GM18873 (cell line): ENCODE measurements around the gene ISY1.
"Not testable (repeated sequence)": the region's sequence is repeated elsewhere in the genome, so short reads cannot be mapped to it uniquely, and the experiment has no call there.

ENCODE experiments used
- ATAC-seq: cut with Tn5 transposase; IDR thresholded peaks from one replicate; pipeline ENCODE4 v1.9.1; 2021; ENCODE audit warnings: mild to moderate bottlenecking, moderate library complexity, moderate number of reproducible peaks; ENCODE audit not compliant: unreplicated experiment, low FRiP score

ISY1 gene

DNA sequence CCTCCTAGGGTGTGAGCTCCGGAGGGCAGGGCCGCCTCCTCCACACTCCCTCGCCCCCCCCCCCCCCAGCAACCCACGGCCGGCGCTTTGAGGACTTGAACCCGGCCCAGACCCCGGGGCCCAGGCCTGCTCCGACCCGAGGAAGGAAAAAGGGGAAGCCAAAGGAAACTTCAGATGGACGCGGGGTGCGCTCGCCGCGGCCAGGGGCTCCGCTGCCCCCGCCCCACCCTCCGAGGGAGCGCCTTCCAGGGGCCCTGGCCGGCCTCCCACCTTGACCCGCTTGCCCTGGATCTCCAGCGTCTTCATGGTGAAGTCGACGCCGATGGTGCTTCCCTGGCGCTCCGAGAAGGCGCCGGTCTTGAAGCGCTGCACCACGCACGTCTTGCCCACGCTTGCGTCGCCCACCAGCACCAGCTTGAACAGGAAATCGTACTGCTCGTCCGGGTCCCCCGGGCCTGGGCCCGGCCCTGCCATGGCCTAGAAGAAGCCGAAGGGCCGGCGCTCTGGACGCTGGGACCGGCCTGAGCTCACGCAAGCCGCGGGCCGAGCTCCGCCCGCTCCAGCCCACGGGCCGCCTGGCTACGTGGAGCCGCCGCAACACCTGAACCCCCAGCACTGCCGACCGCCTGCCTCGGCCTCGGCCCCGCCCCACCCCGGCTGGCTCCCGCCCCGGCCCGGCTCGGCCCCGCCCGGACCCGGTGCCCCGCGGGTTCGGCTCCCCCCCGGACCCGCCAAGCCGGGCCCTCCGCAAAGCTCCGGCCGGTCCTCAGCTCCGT is 39.7 kb downstream of the ISY1 start:
- ATAC-seq: no peak

DNA sequence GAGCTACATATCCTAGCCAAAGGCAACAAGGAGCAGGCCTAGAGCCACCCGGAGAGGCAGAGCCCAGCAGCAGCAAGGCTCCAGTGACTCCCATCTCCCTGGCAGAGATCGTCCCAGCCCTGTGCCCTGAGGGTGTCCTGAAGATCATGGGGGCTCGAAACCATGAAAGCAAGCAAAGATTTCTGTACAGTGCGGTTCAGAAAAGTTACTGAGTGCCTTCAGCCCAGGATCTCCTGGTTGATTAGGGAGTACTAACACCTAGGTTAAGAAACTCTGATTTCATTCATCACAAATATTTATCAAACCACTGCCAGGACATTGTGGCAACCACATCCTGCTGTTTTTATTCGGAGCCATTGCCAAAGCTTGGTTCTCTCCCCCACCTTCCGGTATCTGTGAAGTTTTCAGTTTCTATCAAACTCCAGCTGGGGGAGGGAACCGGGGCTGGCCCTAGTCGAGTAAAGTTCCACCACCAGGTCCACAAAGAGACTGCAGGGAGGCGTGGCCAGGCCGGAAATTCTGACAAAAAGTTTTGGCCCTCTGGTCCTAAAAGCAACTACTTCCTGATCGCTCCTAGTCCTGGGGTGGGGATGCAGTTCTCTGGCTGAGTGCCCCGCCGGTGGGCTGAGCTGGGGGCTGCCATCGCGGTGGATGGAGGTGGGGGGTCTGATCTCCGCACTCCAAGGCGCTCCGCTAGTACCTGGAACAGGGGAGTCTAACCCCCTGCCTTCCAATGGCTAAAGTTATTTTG is 40.4 kb downstream of the ISY1 start:
- ATAC-seq: peak; percentile 65

DNA sequence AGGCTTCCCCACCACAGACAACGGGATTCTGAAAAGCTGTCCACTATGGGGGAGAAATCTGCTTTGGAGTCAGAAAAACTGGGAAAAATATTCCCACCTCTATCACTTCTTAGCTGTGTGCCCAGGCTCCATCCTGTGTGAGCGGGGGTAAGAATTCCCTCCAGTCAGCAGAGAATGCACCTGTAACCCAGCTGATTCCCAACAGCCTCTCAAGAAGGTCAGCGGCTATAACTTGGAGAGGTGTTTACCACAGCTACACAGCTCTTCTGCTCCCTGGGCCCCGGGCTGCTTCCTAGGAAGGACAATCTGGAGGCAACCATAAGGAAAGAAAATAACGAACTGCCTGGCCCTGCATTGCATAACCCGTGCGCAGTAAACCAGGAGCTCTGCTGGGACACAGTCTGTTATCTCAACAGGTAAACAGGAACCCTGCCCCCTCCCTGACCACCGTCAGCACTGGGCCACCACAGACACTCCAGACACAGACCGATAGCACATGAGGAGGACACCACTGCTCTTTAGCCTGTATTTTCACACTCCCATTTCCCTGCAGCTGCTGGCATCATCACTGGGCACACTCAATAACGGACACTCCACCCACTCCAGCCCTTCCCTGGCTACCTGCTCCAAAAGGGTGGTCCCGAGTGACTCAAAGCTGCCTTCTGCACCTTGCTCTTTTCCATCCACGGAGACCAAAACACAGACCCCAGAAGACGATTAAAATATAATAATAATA is 41.3 kb downstream of the ISY1 start:
- ATAC-seq: no peak

DNA sequence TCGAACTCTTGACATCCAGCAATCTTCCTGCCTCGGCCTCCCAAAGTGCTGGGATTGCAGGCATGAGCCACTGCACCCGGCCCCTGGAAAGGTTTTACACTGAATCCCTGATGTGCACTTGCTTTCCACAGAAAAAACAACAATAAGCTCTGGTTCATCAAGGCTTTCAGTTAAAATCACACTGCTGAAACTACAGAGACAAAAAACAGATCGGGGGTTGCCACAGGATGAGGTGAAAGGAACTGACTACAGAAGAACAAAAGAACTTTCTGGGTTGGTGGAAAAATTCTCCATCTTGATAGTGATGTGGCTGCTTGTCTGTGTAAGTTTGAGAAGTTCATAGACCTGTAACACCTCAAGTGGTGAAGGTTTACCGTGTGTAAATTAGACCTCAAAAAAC is 42.1 kb downstream of the ISY1 start:
- ATAC-seq: no peak

DNA sequence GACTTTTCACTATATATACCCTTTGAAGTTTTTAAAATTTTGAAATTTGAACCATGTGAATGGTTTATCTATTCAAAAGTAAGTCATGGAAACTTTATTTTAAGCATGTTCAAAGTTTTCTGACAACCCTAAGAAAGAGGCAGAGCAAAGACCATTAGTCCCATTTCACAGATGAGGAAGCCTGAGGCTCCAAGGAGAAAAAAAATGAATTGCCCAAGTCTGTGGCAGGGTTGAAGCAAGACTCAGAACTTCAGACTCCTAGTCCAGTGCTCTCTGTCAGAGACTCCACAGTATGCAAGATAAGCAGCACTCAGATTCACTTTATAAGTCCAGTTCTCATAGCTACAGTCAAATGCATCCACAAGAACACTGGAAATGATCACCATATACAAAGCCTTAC is 43.7 kb downstream of the ISY1 start:
- no peak for ATAC-seq

DNA sequence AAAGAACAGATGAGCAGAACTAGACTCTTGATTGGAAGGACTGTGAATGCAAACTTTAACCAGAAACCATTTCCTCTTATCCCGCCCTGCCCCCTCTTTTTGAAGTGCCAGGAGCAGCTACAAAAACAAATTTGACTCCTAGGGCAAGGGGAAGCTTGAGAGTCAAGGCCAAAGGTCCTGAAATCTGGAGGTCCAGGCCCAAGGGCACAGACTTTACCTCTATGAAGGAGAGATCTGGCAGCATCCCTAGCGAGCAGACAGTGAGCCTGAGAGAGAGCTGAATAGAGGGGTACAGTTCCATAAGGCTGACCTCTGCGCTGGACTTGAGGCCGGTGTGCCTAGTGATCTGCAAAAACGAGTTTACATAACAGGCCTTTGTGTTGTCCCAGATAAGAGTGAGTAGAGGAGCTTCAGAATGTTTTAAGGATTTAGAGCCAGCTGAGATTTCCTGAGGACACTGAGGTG is 44.3 kb downstream of the ISY1 start:
- ATAC-seq: no peak

DNA sequence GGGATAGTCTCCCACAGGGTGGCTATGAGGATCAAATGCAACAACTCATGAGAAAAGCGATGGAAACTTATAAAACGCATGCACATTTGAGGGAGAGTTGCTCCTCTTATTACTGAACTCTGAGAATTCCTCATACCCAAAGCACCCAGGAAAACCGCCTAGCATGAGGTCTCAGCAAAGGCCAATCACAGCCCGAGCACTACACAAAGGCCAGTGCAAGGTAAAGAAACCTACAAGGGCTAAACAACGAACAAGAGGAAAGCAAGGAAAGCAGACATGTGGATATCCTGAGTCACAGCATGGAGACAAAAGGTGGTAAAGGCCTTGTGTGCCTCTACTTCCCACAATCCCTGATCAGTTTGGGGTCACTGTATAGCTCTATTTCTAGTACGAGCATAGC is 46.4 kb downstream of the ISY1 start:
- no peak for ATAC-seq

DNA sequence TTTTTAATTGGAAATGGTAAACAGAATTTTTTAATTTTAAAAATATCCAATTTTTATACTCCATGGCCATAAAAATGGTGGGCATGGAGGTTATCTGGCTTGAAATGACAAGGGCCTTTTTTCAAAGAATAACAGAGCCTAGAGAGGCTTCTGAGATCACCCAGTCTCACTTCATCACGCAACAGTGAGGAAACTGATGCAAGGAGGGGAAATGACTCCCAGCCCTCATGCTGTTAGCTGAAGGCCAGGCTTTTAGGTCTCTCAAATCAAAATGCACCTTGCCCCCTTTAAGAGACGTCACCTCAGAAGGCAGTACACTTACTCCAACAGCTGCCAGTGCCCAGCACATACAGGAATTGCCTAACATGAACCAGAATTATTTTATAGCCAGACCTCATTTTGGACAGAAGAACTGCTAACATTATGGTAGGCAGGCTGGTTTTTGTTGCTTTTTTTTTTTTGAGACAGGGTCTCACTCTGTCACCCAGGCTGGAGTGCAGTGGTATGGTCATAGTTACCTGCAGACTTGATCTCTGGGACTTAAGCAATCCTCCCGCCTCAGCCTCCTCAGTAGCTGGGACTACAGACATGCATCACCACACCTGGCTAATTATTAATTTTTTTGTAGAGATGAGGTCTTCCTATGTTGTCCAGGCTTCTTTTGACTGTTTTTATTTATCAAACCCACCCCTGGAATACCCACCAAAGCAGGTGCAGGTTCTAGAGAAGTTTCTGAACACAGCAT is 48.4 kb downstream of the ISY1 start:
- no peak for ATAC-seq

DNA sequence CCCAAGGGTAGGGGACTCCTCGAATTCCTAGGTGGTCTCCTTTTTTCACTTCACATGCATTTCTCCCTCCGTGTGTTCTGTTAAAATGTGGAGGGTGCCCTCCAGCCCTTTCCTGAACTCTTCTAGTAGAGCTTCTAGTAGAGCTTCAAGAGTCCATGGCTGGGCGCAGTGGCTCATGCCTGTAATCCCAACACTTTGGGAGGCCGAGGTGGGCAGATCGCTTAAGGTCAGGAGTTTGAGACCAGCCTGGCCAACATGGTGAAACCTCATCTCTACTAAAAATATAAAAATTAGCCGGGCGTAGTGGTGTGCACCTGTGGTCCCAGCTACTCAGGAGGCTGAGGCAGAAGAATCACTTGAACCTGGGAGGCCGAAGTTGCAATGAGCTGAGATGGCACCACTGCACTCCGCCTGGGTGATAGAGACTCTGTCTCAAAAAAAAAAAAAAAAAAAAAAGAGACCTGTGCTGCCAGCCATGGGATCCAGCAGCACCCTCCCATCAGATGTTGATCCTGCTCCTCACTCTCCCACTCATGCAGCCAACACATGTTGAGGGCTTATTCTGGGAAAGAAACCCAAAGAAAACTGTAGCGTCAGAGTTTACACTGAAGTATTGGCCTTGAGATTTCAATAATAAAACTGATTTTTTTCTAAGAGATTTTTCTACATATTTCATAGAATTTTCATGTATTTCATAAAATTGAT is 49.6 kb downstream of the ISY1 start:
- not testable (repeated sequence) for ATAC-seq

DNA sequence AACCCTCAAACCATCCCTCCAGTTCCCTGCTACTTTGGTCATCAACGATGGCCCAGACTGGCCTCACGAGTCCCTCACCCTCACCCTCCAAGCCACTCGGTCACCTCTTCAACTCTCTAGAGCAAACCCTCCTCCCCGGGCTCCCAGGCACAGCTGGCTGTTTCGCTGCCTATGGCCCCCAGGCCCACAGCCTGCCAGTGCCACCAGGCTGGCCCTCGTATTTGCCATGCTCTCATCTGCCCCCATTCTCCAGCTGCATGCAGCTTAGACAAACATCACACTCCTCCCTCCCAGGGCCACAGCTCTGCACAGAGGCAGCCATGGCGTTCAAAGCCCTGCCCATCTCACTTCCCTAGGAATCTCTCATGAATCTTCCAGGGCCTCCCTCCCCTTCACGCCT is 53.1 kb downstream of the ISY1 start:
- no peak for ATAC-seq

DNA sequence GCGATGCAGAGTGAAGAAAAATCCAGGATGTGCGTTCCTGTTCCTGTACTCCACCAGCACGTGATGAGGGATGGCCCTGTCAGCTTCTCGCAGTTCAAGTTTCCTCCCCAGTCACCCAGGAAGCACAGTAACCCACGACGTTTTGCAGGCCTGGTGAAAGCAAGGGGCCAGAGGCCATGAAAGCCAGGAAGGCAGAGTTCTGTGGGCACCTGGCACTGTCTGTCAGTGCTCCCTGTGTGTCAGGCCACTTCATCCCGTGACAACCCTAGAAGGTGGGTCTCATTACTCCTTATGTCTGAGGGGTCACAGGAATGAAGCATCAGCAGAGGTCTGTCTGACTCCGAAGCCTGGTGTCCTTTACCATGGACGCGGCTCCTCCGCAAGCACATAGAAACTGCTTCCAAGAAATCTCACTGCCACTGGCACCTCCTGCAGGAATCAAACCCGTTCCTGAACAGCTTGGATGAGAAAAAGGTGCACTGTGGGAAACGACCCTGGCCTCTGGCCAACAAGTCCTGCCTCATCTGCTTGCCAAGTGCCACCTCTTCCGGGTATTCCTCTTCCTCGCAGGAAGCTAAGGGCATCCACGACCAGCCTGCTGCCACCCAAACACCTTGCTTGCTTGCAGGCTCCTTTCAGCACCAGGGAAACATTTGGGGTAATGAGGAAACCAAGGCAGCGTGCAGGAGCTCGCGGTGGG is 53.8 kb downstream of the ISY1 start:
- no peak for ATAC-seq

DNA sequence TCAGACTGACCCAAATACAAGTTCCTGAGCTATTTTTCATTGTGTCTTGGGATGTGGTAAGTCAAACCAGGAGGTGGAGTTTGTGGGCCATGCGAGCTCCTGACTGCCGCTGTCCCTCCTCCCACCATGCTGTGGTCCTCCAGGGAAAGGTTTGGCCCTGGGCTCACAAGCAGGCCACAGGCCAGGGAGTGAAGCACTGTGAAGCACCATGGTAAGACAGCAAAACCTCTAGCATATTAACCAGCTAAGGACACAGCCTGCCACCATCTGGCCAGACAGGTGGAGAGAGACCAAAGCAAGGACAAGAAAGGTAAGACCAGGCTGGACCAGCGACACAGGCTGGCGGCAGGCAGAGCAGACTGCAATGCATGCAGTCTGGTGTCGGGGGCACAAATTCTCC is 54.5 kb downstream of the ISY1 start:
- no peak for ATAC-seq

DNA sequence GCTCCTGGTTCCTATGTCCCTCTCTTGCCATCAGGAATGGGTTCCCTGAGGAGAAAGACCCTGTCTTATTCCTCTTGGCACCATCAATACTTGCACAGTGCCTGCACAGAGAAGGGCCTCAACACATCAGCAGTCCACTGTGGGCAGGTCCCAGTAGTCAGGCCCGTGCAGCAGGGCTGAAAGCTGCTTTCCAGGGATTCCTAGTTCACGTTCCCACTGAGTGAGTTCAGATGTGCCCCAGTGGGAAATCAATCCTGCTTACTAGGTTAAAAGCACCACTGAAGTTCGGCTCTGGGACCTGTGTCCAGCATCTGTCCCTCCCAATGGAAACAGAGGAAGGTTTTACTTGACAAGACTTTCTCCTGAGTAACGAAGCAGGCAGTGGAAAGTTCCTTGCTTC is 55.0 kb downstream of the ISY1 start:
- no peak for ATAC-seq

DNA sequence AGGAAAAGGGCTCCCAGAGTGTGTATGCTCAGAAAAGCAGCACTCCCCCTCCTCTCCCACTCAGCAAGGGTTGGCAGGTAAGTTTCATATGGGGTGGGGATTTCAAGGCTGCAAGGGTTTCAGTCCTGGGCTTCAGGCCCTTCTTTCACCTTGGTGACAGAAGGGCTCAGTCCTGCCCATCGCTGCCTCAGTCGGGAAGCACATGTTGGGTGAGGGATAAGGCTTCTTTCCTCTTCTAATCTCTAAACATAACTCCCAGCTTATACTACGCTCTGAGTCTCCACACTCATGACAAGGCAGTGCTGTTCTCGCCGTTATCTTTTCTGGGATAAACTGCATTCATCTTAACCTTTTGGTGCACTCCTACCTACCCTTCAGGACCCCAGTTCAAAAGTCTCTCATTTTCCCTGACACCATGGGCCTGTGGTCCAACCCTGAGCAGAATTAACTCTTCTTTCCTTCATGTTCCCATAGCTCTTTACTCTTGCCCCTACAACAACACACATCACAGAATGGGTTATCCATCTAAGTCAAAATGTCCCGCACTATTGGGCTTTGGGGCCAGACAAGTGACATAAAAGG is 56.3 kb downstream of the ISY1 start:
- no peak for ATAC-seq

DNA sequence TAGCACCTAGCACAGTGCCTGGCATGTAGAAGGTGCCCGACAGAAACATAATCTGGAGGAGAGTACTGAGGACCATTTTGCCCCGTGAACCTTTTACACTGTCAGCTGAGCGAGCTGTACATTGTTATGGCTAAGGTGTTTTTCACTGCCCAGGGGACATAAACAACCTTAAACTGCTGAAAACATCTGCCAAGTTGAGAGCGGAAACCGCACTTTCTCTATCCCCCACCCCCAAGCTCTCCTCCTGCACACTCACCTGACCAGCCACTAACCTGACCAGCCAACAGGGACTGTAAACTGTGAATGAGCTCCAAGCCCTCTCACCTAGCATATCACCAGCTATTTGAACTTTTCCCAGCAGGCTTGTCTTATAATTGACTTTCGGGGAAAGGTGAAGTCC is 56.8 kb downstream of the ISY1 start:
- no peak for ATAC-seq

DNA sequence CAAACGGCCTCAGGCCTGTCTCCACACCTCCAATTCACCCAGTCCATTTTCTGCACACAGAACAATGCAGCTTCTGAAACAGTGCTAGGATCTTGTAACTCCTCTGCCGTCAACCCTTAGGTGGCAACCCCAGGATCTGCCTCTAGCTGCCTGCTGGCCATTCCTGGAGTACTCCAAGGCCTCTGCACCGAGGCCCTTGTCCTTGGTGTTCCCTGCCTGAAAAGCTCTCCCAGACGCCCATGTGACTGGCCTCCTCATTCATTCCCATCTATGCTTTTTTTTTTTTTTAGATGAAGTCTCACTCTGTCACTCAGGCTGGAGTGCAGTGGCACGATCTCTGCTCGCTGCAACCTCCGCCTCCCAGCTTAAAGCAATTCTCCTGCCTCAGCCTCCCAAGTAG is 57.6 kb downstream of the ISY1 start:
- ATAC-seq: no peak

DNA sequence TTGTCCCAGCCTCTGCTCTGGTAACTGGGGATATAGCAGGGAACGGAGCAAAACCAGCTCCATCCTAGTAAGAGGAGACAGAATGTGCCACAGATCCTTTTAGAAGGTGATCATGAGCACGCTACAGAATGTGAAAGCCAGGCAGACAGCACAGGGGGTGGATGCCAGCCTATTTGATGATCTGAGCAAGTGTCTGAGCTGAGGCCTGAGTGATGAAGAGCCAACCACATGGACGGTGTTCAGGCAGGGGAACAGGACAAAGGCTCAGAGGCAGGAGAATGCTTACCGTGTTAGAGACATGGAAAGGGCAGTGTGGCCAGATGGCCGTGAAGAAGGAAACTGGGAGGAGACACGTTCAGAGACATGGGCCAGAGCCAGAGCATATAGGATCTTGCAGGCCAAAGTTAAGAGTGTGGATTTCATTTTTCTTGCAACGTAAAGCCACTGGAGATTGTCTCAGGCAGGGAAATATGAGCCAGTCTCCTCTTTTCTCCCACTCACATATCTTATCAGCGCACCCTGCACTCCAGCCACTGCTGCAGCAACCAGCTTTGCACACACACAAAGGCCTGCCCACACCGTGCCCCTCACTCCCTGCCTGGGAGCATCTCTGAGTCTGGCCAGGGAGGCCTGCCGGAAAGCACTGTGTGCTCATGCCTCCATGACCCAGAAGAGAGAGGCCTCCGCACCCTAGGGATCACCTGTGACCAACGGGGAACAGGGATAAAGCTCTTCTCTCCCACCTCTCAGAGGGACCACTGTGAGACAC is 59.3 kb downstream of the ISY1 start:
- no peak for ATAC-seq

DNA sequence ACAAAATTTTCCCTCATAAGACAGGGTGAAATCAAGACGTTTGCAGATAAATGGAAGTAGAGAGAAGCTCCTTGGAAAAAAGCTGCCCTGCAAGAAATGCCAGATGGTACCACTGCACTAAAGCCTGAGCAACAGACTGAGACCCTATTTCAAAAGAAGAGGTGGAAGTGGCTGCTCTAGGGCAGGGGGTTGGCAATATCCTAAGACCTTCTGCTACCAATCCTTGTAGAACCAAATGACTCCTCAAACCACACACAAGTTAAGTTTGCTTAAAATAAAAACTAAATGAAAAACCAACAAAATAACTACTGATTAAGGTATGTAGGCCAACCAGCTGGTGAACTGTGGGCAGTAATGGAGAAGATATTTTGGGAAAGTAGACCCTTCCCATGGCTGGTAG is 60.6 kb downstream of the ISY1 start:
- ATAC-seq: no peak
